Stimulated activated CD8-positive, alpha-beta memory T cell treated with anti-CD3 and anti-CD28 coated beads, Interleukin-4, amount 100 ng/mL, for 48 hours (primary cell): ENCODE results near the gene JAZF1.

Source experiments
- DNase-seq: peaks from one replicate; pipeline ENCODE4 v3.0.0-alpha.2; 2020

The JAZF1 gene

DNA sequence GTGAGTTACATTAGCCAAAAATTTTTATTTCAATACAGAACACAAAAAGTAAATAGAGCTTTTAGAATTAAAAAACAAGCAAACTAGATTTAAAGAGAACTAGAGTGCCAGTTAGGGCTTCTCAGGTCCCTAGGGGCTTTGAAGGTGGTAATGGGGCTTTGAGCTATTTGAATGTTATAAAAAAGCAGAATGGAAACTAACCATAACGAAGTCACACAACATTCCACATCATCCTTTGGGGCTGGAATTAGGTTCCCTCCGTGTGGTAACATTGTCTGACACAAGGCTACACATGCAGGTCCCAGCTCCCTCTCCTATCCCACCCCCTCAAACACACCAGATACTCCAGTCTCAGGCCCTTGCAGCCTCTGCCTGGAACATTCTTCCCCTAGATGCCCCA lies 15.3 kb downstream of the JAZF1 start:
- DNase-seq: no peak

DNA sequence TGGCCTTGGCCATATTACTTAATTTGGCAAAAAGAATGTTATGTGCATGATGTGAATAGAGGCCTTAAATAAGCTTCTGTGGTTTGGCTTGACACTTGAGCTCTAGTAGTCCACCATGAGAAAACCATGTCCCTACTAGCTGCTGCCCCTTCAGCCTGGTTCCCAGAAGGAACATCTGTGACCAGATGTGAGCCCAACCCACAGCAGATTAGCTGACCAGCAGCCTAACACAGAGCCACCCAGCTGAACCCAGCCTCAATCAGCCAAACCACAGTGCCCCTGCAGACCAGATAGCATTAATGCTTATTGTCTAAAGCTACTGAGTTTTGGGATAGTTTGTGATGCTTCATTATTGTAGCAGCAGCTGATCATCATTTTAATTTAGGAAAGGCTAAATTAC lies 16.6 kb downstream of the JAZF1 start:
- no peak for DNase-seq

DNA sequence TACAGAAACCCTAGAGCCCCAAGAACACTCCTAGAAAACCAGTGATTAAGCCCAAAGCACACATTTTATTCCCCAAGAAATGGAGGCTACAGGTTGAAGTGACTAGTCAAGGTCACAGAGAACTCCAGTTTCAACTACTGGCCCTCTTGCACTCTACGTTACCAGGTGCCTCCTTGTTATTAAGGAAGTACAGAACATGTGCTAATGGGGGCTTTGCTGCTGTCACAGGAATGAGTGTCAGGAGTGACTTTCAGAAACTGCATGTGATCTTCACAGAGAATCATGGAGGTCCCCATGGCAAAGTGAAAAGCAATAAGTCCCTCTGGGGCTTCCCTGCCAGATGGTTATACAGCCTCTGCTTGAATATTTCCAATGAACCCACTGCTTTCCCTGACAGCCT lies 19.3 kb downstream of the JAZF1 start:
- DNase-seq: no peak

DNA sequence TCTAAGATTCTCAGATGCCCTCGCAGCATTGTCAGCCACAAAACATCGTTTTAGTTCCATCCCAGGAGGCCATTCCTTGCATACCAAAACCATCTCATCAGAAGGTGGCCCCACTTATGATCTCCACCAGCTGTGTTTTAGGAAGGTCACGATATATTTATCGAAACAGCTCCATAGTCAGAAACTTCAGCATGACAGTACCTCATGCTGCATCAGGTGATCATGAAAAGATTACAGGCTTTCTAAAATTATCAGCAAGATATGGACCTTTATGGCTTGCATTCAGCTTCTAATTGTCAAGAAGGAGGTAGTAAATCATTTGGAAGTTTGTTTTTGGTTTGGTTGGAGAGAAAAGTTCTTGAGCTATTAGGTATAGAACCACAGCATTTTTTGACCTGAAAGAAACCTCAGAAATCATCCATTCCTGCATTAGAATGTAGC lies 20.0 kb downstream of the JAZF1 start:
- DNase-seq: no peak

DNA sequence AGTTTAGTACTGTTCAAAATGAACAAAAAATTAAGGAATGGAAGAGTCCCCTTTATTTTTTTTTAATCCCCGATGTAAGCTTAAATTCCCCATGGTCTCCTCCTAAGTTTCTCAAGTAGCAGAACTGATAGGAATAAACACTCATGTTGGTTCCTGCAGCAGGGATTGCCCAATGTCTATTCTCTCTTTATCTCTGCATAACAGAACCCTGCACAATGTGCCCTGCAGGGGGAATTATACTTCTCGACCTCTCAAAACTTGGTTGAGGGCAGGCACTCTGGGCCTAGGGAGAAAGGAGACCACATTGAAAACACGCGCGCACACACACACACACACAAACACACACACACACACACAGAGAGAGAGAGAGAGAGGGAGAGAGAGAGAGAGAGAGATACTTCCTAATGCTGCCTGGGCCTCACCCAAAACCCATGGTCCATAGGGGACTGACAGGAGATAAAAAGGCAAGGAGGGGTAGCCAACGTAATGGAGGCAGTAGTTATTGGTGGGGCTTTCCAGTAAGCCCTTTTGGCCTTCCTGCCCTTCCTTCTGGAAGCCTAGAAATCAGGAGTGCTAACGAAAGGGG lies 22.7 kb downstream of the JAZF1 start:
- no peak for DNase-seq

DNA sequence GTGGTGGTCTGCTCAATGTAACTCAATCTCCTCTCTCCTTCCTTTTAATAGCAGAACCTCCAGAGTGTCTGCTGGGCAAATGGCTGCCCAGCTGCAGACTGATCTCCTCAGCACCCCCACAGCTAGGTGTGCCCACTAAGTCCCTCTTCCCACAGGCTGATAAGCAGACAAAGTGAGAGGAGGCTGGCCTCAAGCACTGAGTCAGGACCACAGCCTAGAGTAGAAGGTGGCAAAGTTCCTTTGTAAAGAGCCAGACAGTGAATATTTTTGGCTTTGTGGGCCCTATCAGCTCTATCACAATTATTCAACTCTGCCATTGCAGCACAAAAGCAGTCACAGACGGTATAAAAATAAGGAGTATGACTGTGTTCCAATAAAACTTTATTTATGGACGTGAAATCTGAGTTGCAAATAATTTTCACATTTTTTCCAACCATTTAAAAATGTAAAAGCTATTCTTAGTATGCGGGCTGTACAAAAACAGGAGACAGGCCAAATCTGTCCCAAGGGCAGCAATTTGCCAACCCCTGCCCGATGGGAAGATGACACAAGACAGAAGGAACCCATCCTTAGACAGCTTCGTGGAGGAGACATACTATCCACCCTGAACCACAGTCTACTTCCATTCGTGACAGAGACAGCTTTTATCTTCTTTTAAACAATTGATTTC lies 23.4 kb downstream of the JAZF1 start:
- no peak for DNase-seq

DNA sequence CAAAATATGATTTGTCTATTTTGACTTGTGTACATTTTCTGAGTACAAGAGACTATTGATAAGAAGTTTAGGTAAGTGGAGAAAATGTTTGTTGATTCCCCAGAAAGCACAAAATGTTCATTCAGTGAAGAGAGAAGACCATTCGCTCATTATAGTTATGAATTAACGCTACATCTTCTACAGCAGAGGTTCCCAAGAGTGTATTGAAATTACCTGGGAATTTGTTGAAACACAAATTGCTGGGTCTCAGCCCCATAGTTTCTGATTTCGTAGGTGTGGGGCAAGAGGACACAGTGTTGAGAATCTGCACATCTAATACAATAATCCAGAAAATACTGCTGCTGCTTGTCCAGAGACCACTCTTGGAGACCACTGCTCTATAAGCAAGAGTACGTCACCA lies 24.2 kb downstream of the JAZF1 start:
- DNase-seq: no peak

DNA sequence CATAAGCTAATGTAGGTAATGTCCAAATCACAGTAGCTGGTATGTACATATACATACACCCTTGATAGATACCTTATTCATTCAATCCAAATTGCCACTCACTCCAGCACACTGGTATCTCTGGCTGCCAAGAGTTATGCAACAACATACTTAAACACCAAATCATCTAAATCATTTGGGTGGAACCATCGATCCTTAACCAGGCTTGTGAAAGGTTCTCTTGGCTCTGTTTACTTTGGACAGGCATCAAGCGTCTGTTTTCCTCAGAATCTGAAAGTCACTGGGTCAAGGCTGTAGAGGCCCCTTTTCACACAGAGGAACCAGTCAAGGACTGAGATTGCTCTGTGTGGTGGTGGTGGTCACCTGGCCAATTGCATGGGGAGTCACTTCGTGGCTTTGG lies 24.6 kb downstream of the JAZF1 start:
- no peak for DNase-seq

DNA sequence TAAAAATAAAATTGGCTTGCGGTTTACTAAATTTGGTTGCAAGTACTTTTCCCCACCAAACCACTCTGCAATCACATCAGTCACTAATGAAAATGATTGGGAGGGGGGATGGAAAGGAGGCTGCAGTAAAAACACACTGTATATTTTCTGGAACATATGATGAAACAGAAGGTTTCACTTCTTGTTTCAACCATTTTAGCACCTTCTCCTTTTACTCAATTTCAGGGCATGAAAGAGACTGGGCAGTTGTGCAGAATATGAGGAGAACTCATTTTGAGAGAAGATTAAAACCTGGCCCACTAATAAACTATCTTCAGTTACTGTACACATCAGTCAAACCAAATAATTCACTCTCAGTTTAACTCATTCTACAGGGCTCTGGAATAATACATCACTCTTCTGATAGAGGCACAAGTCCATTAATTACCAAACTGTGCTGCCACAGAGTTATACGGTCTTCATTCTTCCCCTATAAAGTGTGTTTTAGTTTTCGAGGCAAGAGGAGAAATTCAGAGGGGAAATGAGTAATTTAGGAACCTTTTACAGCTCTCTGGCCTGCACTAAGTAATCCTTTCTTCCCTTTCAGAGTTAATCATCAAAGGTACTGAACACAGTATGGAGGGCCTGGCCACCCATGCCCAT lies 25.5 kb downstream of the JAZF1 start:
- no peak for DNase-seq

DNA sequence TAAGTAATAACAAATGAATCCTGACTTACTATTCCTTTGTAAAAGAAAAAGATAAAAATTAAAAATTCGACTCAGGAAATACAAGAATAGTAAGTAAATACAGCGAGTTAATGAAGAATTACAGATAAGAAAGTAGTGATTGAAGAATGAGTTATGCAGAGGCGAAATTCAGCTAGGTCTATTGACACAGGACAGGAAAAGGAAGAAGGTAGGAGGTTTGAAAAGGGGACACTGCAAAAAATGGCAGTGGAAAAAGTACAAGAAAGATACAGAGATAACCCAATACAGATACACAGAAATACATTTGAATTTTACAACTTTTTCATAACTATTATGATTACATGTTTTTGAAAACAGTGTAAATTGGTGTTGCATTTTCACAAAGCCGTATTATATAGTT lies 28.0 kb downstream of the JAZF1 start:
- no peak for DNase-seq

DNA sequence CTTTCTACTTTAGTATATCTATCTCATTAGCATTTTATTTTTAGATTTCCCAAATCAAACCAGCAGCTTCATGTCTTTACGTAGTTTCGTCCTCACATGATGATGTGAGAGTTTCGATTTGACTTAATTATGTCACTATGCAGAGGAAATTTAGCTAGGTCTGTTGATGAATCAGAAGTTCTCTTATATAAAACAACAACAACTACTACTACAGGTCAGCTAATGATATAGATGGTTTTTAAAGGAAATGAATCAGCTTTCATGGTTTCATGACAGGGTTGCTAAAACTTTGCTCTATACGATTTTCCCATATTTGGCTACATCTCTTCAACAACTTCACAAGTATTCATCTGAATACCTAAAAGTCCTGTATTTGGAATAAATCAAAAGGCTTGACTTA lies 28.6 kb downstream of the JAZF1 start:
- no peak for DNase-seq

DNA sequence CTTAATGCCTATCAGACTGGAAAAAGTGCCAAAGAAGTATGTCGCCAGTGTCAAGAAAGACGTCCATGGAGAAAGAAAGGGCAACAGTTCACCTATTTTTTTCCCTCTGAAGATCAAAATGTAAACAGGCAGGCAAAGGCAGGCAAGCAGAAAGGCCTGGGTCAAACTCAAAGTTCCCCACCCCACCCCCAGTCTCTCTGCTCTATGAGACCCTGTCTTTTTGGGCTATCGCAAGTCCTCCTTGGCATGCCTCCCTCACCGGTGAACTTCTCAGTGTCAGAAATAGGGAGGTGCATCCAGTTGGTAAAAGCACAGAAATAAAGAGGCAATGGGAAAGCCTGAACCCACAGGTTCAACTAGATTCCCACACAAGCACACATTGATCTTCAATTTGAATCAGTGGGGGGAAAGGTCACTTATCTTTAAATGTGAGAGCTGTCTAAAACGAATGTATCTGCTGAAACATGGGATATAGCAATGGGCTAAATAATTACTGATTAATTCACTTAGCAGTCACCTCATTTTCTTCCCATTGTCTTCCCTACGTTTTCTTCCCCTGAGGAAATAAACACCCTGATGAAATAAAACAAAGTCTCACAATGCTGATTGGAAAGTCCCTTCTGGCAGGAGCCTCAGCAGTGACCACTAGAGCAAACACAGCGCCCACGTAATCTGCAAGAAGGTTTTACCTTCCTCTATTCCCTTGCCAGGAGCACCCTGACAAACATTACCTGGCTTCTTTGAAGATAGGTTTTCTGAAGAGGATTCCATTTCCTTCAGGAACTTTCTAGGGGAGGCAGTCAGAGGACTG lies 31.1 kb downstream of the JAZF1 start:
- DNase-seq: no peak

DNA sequence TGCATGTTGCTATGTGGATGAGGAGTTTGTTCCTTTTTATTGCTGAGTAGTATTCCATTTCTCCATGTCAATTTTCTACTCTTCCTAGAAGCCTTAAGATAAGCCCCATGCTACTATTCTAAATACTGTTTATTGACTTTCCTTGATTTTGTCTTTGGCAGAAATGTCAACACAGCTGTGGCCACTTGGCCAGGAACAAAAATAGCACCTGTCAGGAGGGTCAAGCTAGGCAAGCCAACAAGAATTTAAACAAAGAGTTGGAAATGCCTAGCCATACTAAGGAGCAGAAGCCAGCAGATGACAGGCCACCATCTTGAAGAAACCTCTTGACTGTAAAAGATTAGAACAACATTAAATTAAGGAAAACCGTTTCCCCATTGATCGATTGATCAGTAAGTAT lies 34.7 kb downstream of the JAZF1 start:
- no peak for DNase-seq

DNA sequence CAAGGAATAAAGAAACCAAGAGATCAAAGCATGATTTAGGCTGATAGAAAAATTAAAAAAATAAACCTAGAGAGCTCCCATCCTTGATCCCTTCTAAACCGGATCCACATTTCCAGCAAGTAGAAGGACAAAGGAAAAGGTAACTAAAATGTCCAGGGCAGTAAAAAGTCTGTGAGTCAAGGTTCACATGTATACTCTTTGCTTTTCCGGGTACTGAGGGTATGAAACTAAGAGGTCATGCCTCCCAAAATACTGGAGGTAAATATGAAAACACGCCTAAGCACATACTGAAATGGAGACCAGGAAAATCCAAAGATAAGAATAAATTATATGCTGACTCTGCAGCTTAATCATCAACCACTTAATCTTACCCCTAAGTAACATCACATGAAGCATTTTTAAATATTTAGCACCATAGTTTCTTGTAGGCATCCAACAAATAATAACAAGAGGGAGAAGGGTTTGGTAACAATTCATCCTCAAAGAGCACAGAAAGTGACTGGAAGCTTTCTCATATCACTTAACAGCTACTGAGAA lies 35.4 kb downstream of the JAZF1 start:
- DNase-seq: no peak

DNA sequence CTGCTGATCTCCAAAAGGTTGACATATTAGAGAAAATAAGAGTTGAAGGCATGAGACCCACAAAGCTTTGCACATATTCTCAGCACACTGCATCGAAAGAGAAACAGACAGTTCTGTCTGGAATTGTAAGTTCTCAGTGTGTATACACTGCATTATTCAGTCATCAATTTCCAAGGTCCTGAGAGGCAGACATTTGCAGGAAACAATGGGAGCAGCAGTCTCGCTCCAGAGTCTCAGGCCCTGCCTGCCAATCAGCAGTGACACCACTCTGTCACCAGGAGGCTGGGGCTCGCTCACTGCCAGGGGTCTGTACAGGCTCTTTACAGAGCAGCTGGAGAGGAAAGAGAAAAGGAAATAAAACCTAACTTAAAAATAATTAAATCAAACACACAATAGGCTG lies 36.3 kb downstream of the JAZF1 start:
- DNase-seq: no peak

DNA sequence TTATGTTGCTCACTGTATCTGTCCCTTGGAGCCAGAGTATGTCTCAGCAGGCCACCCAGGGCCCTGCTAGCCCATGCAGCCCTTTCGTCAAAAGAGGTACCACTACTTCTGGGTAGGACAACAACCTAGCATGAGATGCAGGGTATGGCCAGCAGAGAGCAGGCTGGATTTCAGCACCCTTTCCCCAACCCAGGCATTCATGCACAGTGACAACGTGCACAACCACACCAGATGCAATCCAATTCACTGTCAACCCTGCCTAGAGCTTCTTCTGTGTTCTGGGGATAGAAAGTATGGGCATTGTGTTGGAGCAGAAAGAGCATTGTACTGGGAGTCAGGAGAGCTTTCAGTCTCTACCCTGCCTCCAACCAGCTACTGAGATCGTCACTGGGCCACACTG lies 37.9 kb downstream of the JAZF1 start:
- DNase-seq: no peak

DNA sequence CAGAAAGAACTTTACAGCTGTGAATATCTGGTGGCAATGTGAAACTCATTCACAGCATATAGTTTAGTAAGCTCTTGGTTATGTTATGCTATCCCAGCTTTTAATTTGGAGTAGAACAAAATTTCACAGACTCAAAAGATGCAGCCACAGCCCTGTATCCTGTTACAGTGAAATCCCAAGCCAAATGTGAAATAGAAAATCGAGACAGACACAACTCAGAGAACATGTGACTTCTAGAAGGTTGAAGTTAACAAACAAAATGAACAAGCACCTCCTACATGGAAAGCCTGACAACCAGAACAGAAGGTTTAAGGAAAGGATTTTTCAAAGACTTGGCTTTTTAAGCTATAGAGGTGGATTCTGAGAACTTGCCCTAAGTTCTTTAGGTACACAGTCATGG lies 39.6 kb downstream of the JAZF1 start:
- no peak for DNase-seq

DNA sequence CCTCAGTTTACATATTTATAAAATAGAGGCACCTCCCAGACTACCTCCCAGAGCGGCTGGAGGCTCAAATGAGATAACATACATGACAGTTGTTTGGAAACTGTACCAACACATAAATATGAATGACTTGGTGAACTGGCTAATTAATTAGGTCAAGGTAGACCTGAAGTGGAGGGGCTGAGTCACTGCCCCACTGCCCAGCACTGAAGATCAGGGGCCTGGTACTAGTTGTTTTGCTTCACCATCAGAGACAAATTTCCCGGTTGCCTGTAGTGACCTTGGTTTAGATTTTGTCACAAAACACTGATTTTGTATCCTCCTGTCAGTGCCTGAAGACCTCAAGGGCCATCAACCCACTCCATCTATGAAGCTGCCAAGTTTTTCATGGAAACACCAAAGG lies 41.8 kb downstream of the JAZF1 start:
- DNase-seq: no peak

DNA sequence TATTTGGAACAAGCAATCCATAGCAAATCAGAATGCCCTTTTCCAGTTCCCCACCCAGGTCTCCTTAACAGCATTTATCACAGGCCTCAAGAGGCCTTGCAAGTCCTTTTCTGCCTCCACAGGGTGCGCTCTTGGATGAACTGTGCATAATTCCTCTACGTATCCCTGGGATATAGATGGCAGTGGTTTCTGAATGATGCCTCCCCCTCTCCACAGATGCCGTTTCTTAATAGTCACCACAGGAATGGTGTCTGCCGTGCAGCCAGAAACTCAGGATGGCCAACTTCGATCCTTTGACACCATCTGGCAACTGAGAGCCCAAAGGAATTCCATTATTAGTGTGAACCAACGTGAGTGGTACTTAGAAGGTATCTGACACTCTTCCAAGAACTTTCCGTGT lies 43.1 kb downstream of the JAZF1 start:
- DNase-seq: no peak

DNA sequence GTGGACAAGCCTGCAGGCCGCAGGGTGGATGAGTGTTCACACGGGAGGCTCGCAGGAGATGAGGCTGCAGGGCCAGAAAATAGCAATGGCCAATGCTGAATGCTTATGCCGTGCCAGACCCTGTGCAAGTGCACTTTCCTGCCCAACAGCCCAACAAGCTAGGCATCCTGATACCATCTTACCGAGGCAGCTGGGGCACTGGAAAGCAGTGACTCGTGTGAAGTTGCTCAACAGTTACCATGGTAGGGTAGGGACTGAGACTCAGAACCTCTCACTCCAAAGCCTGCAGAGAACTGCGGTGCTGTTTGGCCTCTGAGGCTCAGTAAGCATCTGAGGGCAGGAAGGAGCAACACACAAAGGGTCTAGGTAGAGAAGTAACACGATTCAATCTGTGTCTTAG lies 43.7 kb downstream of the JAZF1 start:
- no peak for DNase-seq

DNA sequence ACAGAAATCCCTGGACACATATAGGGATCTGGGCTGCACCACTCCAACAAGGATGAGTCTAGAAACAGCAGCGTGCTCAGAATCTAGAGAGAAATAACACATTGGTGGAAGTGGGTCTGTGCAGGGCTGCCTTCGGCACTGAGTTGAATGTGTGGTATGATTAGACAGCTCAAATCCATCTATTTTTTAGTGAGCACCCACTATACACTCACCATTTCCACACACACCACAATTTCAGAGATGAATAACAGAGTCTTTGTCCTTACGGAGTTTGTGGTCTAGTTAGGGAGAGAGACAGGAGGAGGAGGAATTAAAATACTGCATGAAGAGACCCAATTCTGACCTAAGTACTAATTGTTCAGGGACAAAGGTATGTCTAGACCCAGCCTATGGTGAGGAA lies 44.2 kb downstream of the JAZF1 start:
- DNase-seq: no peak

DNA sequence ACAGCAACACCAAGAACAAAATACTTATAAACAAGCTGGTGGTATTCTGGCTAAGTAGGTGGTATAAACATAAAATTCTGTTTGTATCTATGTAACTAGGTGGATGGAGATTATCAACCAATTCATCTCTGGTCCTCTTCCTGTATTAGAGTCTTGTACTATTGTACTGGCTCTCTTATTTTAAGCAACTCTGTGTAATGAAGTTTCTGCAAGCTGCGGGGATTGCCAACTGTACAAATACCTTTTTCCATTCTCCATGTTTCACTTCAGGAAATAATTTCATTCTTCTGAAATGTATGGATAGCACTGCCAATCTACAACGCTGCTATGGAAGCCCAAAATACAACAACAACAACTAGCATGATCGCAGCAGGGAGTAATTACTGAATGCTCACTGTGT lies 44.8 kb downstream of the JAZF1 start:
- no peak for DNase-seq

DNA sequence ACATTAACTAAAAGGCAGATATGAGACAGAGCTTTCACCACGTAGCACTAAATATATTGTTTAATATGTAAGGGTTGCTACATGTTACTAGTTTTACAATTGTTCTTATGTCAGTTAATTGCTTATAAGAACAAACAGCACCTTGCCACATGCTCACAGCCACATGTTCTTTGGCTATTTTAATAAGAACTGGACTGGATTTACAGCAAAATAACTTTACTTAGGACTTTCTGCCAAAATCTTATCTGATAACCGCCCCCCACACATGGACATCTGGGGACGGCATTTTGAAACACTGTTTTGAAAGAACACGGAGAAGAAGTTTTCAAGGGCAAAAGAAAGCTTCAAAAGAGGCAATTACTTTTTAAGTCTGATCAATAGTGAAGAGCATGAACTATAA lies 45.3 kb downstream of the JAZF1 start:
- DNase-seq: no peak

DNA sequence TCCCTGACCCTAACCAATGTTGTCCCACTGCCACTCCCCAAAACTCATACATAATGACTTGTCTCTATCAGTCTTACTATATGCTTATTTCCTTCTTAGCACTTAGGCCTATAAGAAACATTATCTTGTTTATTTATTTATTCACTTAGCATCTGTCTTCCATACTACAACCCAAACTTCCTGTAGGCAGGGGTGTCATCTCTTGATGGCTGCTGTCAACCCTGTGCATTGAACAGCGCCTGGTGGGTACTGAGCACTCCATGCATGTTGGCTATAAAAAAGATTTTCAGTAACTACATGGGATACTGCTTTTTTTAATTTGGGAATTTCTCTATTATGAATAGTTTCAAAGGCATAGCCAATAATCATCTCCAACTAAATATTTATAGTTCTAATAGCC lies 46.7 kb downstream of the JAZF1 start:
- DNase-seq: no peak
